Mesodermal cell (in vitro differentiated cells): ENCODE results near the gene RAMP1.

Source experiments
- H3K27ac ChIP-seq: 2 replicates; pipeline ENCODE4 v1.7.0; 2013; ENCODE audit warnings: mild to moderate bottlenecking, low read depth, low read length, moderate library complexity; ENCODE audit not compliant: severe bottlenecking
- H3K36me3 ChIP-seq: 2 replicates; pipeline ENCODE4 v1.7.1; 2013; ENCODE audit warnings: mild to moderate bottlenecking, low read length, moderate library complexity; ENCODE audit not compliant: control insufficient read depth, insufficient read depth
- H3K4me1 ChIP-seq: one replicate; pipeline ENCODE4 v1.7.1; 2013; ENCODE audit warnings: mild to moderate bottlenecking, low read length; ENCODE audit not compliant: insufficient read depth, control insufficient read depth, poor library complexity, severe bottlenecking
- H3K4me3 ChIP-seq: 2 replicates; pipeline ENCODE4 v1.7.0; 2013; ENCODE audit warnings: low read length, control low read depth, mild to moderate bottlenecking; ENCODE audit not compliant: insufficient read depth, poor library complexity, severe bottlenecking; ENCODE audit errors: extremely low read depth
- H3K9me3 ChIP-seq: 2 replicates; pipeline ENCODE4 v1.7.1; 2013; ENCODE audit warnings: mild to moderate bottlenecking, low read length, moderate library complexity; ENCODE audit not compliant: control insufficient read depth
- WGBS, 2 experiments: methylation state at CpG; one replicate each; pipeline ENCODE4 v1.1.5; 2013; ENCODE audit warnings: missing lambda C conversion rate in 2 of 2; ENCODE audit not compliant: insufficient coverage in 2 of 2; 5-methylcytosine and 5-hydroxymethylcytosine counted together

RAMP1 gene

DNA sequence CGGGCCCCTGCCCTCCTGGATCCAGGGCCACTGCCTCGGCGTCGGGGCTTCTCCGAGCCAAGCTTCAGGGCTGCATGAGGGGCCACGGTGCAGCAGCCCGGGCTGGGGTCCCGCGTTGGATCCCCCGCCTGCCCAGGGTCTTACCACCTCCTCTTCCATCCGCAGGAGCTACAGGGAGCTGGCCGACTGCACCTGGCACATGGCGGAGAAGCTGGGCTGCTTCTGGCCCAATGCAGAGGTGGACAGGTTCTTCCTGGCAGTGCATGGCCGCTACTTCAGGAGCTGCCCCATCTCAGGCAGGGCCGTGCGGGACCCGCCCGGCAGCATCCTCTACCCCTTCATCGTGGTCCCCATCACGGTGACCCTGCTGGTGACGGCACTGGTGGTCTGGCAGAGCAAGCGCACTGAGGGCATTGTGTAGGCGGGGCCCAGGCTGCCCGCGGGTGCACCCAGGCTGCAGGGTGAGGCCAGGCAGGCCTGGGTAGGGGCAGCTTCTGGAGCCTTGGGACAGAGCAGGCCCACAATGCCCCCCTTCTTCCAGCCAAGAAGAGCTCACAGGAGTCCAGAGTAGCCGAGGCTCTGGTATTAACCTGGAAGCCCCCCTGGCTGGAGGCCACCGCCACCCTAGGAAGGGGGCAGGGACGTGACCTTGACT lies 52.1 kb downstream of the RAMP1 start:
- Histone ChIP-seq H3K27ac (no peak overlapping the region), H3K9me3 (peaks cover 12% of the 10 kb centered on the region), H3K4me3 (no peak overlapping the region), H3K4me1 (no peaks in the 10 kb centered on the region), H3K36me3 (no peaks in the 10 kb centered on the region)
- WGBS, 2 experiments: 93 to 96% methylated on average over 17 to 23 of the region's 28 CpGs

DNA sequence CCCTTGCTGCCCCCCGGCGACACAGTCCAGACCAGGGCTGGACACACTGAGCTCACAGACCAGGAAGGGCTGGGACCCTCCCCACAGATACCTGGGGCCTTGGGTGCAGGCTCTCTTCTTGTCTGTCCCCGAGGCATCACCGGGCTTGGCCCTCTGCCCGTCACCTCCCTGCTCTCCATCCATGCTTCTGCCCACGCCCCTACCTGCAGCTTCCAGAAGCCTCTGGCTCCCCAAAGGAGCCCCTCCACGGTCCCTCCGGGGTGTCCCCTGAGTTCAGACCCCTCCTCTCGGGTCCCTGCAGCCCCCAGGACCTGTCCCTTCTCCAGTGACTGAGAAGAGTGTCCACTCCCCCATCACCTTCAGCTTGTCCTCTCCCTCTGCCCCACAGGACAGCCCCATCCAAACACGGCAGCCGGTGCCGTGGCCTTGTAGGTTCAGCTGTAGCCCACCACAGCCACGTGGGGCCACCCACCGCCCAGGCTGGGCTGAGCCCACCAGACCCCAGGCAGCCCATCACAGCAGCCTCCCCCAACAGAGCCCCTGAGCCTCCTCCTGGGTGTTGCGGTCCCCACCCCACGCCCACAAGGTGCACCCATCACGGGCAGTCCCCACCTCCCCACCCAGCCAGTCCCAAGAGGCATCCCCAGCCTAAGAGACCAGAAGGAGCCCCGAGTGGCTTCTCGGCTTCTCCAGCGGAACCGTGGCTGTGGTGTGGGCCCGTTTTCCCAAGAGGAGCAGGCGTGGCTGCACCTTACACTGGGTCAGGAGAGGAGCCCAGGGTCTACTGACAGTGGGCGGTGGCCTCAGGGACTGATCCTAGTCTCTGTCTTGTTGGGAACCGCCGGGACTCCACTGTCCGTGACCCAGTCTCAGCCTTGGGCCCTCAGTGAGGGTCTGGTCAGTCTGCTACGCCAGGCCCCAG lies 53.1 kb downstream of the RAMP1 start:
- WGBS, 2 experiments: 83 to 86% methylated on average over 21 to 24 of the region's 28 CpGs

DNA sequence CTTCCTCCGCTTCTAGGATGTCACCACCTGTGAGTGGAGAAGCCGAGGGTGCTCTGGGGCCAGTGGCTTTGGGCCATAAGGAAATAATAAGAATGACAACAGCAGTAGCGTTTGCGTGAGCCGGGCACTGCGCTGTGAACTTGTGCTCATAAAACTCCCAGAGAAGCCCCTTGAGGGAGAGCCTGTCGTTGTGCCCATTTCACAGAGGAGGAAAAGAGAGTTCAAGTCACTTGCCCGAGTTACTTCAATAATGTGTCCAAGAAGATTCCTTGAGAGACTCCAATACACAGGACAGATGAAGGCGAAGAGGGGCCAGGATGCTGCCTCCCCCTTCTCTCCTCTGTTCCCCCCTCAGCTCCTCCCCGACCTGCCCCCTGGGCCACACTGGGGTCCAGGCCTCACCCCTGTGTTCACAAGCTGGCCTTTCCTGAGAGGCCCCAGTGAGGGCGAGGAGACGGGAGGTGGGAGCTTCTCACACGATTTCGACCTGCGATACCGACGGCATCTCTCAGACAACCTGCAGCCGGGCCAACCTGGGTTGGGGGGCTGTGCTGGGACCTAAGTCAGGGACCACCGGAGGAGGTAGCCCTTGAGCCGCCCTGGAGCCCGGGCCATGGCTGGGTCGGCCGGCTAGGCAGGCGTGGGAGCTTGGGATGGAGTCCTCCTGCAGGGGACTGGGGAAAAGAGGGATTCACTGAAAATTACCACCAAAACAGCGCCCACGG lies 53.9 kb downstream of the RAMP1 start:
- 90 to 94% methylated on average over 17 to 21 of the region's 26 CpGs for WGBS, 2 experiments
- no peak overlapping the region for H3K27ac ChIP-seq
- no peak overlapping the region for H3K4me3 ChIP-seq
- no peaks in the 10 kb centered on the region for H3K4me1 ChIP-seq
- H3K9me3 ChIP-seq: no peaks in the 10 kb centered on the region
- H3K36me3 ChIP-seq: no peaks in the 10 kb centered on the region

More for the DNA sequence above, 53.1 kb downstream of the RAMP1 start:
- H3K4me3 ChIP-seq: no peak overlapping the region
- no peaks in the 10 kb centered on the region for H3K36me3 ChIP-seq
- peaks cover 4% of the 10 kb centered on the region for H3K9me3 ChIP-seq
- H3K27ac ChIP-seq: no peak overlapping the region
- H3K4me1 ChIP-seq: no peaks in the 10 kb centered on the region

DNA sequence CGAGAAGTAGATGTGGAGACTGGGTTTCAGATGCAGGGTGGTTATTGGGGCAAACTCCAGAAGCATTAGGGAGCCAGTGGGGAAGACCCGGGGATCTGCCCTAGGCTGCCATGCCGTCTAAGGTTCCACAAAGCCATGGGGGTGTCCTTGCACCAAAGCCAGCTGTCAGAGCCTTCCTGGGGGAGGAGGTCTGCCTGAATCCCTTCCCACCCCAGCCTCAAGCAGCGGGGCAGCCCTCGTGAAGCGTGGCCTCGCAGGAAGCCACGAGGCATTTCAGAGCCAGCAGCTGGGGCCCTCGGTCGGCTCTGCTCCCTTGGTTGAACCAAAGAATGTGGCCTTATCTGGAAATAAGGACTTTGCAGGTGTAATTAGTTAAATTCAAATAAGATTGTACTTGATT lies 56.2 kb downstream of the RAMP1 start:
- WGBS, 2 experiments: 89 to 97% methylated on average over 6 of the region's 10 CpGs
- Histone ChIP-seq H3K9me3 (no peaks in the 10 kb centered on the region), H3K27ac (no peak overlapping the region), H3K4me3 (no peak overlapping the region), H3K36me3 (no peaks in the 10 kb centered on the region), H3K4me1 (no peaks in the 10 kb centered on the region)

DNA sequence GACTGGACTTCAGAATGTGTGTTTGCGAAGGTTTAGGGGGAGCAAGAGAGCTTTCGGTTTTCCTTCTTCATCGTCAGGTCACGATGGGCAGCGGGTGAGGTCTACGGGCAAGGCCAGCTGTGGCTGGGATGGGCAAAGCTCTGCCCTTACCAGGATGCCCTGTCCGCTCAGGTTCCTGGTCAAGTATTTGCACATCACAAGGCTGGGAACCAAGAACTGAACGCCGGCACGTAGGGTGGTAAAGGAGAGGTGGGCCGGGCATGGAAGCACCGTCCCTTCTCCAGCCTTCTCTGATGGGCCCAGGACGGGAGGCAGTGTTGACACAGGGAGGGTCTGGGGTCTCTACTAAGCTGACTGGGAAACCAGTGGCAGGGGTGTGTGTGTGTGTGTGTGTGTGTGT lies 56.9 kb downstream of the RAMP1 start:
- H3K36me3 ChIP-seq: no peaks in the 10 kb centered on the region
- H3K27ac ChIP-seq: no peak overlapping the region
- 93 to 98% methylated on average over 10 to 13 of the region's 13 CpGs for WGBS, 2 experiments
- H3K4me1 ChIP-seq: no peaks in the 10 kb centered on the region
- no peaks in the 10 kb centered on the region for H3K9me3 ChIP-seq
- H3K4me3 ChIP-seq: no peak overlapping the region

DNA sequence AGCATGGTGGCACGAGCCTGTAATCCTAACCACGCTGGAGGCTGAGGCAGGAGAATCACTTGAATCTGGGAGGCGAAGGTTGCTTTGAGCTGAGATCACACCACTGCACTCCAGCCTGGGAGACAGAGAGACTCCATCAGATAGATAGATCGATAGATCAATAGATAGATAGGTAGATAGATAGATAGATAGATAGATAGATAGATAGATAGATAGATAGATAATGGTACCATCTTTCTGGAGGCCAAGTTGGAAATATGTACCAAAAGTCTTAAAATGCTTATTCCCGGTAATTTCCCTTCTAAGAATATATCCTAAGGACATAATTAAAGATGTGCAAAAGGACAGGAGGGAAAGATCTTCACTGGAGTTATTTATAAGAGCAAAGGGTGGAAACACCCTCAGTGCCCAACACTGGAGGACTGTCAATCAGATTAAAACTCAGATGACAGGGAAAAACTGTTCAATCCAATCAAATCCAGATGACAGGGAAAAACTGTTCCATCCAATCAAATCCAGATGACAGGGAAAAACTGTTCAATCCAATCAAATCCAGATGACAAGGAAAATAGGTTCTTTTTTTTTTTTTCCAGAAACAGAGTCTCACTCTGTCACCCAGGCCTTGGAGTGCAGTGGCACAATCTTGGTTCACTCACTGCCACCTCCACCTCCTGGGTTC lies 58.4 kb downstream of the RAMP1 start:
- no peaks in the 10 kb centered on the region for H3K4me1 ChIP-seq
- H3K27ac ChIP-seq: no peak overlapping the region
- H3K36me3 ChIP-seq: no peaks in the 10 kb centered on the region
- H3K4me3 ChIP-seq: no peak overlapping the region
- 88 to 93% methylated on average over 3 to 4 of the region's 5 CpGs for WGBS, 2 experiments
- no peaks in the 10 kb centered on the region for H3K9me3 ChIP-seq

DNA sequence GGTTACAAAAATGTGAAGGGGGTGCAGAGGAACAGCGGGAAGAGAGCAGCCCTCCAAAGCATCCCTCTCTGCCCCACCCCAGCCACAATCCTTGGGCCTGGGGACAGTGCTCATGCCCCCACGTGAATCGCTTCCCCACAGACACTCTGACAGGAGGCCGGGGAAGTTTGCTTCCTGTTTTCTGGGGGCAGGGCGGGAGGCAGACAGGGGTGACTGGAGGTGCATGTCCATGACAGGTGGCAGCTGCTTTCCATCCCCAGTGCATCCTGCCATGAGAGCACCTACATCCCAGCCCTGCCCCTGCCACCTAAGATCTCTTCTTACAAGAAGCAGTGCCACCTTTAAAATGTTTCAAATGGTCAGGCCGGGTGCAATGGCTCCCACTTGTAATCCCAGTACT lies 60.2 kb downstream of the RAMP1 start:
- H3K9me3 ChIP-seq: no peaks in the 10 kb centered on the region
- no peaks in the 10 kb centered on the region for H3K4me1 ChIP-seq
- no peak overlapping the region for H3K27ac ChIP-seq
- H3K36me3 ChIP-seq: no peaks in the 10 kb centered on the region
- WGBS, 2 experiments: 79 to 80% methylated on average over 3 to 4 of the region's 6 CpGs
- H3K4me3 ChIP-seq: no peak overlapping the region

DNA sequence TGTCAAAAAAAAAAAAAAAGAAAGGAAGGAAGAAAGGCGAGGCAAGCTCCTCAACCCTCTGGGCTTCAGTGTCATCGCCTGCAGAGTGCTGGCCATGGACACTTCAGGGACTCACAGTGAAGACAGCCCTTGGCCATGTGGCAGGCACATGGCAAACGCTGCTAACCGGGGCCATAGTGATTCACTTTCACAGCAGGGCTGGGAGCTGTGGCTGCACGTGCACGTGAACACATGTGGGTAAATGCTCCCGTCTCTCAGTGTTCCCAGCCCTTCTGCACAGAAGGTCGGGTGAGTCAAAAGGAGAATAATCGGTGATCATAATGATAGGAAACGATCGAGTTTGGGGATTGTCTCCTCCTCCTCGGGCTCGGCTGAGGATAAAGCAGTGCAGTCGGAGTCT lies 61.2 kb downstream of the RAMP1 start:
- Histone ChIP-seq H3K36me3 (no peaks in the 10 kb centered on the region), H3K27ac (no peak overlapping the region), H3K9me3 (no peaks in the 10 kb centered on the region), H3K4me1 (no peaks in the 10 kb centered on the region), H3K4me3 (no peak overlapping the region)
- 91 to 94% methylated on average over 13 to 14 of the region's 14 CpGs for WGBS, 2 experiments

DNA sequence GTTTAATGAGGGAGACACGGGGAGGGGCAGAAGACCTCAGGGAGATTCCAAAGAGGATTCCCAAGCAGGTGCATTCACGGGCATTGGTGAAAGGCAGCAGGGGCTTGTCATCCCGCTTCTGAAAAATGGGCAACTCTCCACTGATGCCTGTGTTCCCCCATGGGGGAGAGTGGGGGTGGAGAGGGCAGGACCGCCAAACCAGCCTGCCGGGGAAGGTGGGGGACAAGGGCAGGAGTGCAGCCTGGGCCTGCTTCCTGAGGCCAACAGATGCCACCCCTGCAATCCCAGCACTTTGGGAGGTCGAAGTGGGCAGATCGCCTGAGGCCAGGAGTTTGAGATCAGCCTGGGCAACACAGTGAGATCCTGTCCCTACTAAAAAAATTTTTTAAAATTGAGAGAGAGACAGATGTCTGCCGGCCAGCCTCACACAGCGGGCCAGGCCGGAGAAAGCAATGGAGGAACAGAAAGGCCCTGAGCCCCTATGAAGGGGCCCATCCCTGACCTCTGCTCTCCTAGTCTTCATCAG lies 62.6 kb downstream of the RAMP1 start:
- Histone ChIP-seq H3K9me3 (no peaks in the 10 kb centered on the region), H3K27ac (no peak overlapping the region), H3K36me3 (no peaks in the 10 kb centered on the region), H3K4me3 (no peak overlapping the region), H3K4me1 (no peaks in the 10 kb centered on the region)
- 92 to 98% methylated on average over 5 to 9 of the region's 10 CpGs for WGBS, 2 experiments

DNA sequence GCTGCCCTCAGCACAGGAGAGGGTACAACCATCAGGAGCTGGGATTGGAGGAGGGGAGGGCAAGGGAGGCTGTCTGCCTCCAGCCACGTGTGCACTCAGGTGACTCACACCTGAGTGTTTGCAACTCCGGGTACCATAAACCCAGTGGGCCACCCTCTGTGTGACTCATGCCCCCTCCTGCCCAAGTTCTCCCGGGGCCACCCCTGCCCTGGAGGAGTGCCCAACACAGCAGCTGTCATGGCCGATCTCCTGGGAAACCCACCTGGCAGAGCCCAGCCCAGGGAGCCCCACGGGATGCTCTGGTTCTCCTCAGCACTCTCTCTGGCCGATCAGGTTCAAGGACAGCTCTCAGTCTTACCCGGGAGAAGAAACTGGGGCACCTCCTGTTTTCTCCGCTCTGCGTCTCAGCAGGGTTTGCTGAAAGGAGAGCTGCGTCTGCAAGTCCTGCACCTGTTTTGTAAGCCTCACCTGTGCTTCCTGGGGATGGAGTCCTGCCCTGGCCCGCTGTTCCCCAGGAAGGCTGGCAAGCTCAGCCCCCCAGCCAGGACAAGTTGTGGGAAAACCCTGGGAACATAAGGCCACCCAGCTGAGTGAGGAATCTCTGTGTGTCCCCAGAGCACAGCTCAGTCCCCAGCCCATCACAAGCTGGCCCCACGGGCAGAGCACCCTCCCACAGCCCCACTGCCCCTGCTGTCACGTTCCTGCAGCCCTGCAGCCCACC lies 63.4 kb downstream of the RAMP1 start:
- Histone ChIP-seq H3K4me1 (no peaks in the 10 kb centered on the region), H3K36me3 (no peaks in the 10 kb centered on the region), H3K9me3 (no peaks in the 10 kb centered on the region), H3K4me3 (no peak overlapping the region), H3K27ac (no peak overlapping the region)
- 74% methylated on average over 12 to 13 of the region's 13 CpGs for WGBS, 2 experiments
